ENCODE measurements around the gene CCDC120.

CCDC120 gene

DNA sequence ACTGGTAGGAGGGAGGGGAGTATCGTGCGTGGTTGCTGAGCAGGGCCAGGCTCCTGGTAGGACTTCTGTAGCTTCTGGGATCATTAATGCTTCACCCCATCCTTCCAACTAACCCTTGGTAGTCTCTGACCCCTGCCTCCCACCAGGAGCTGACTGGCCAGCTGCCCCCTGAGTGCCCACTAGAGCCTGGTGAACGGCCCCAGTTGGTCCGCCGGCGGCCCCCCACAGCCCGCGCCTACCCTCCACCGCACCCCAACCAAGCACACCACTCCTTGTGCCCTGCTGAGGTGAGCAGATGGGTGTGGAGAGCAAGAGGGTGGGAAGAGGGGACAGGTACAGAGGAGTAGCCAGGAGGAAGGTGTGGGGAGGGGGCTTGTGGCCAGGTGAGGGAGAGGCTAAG, 4.9 kb downstream of the CCDC120 start:
- TF ChIP-seq POLR2AphosphoS5 (IDR thresholded peaks at IDR 0.05; ENCODE audit: low read depth, low read length): no peak
- TF ChIP-seq FOXP2 (optimal IDR thresholded peaks at IDR 0.05; ENCODE audit: borderline replicate concordance, extremely low read depth, extremely low read length, insufficient read depth): no peak
- TF ChIP-seq SIN3A (IDR thresholded peaks at IDR 0.05; ENCODE audit: borderline replicate concordance, insufficient read depth, low read length): no peak
- TF ChIP-seq TAF1 (IDR thresholded peaks at IDR 0.05; ENCODE audit: borderline replicate concordance, insufficient read depth, low read length): no peak

DNA sequence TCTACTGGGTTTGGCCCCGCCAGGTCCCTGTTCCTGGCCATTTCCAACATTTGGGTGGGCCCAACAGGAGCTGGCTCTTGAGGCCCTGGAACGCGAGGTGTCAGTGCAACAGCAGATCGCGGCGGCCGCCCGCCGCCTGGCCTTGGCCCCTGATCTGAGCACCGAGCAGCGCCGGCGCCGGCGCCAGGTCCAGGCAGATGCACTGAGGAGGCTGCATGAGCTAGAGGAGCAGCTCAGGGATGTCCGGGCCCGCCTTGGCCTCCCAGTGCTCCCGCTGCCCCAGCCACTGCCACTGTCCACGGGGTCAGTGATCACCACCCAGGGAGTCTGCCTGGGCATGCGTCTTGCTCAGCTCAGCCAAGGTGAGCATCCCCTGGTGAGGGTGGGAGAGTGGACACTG, 5.5 kb downstream of the CCDC120 start:
- TF ChIP-seq FOXP2 (optimal IDR thresholded peaks at IDR 0.05; ENCODE audit: borderline replicate concordance, extremely low read depth, extremely low read length, insufficient read depth): no peak
- TF ChIP-seq, protein P1, sequence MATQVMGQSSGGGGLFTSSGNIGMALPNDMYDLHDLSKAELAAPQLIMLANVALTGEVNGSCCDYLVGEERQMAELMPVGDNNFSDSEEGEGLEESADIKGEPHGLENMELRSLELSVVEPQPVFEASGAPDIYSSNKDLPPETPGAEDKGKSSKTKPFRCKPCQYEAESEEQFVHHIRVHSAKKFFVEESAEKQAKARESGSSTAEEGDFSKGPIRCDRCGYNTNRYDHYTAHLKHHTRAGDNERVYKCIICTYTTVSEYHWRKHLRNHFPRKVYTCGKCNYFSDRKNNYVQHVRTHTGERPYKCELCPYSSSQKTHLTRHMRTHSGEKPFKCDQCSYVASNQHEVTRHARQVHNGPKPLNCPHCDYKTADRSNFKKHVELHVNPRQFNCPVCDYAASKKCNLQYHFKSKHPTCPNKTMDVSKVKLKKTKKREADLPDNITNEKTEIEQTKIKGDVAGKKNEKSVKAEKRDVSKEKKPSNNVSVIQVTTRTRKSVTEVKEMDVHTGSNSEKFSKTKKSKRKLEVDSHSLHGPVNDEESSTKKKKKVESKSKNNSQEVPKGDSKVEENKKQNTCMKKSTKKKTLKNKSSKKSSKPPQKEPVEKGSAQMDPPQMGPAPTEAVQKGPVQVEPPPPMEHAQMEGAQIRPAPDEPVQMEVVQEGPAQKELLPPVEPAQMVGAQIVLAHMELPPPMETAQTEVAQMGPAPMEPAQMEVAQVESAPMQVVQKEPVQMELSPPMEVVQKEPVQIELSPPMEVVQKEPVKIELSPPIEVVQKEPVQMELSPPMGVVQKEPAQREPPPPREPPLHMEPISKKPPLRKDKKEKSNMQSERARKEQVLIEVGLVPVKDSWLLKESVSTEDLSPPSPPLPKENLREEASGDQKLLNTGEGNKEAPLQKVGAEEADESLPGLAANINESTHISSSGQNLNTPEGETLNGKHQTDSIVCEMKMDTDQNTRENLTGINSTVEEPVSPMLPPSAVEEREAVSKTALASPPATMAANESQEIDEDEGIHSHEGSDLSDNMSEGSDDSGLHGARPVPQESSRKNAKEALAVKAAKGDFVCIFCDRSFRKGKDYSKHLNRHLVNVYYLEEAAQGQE (IDR thresholded peaks at IDR 0.05; ENCODE audit: insufficient read depth in 1 of 2, low read depth in 2 of 2, low read length in 2 of 2): no peak
- TF ChIP-seq TAF1 (IDR thresholded peaks at IDR 0.05; ENCODE audit: borderline replicate concordance, insufficient read depth, low read length): no peak
- TF ChIP-seq POLR2AphosphoS5 (IDR thresholded peaks at IDR 0.05; ENCODE audit: low read depth, low read length): no peak
- no peak for TF ChIP-seq SIN3A (IDR thresholded peaks at IDR 0.05; ENCODE audit: borderline replicate concordance, insufficient read depth, low read length)

DNA sequence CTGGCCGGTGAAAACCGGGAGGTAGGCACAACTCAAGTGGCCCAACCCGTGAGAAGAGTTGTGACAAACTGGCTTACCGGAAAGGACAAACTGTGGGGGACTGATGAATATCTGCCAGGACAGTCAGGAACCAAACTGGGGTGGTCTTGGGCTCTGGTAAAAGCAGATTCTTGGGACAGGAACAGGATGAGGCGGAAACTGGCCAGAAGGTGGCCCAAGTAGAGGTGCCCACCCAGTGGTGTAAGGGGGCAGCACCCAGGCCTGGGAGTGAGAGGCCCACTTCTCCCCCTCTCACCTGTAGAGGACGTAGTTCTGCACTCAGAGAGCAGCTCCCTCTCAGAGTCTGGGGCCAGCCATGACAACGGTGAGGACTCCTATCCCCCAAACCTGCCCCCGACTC, 5.9 kb downstream of the CCDC120 start:
- TF ChIP-seq TAF1 (IDR thresholded peaks at IDR 0.05; ENCODE audit: borderline replicate concordance, insufficient read depth, low read length) (no peak), POLR2AphosphoS5 (IDR thresholded peaks at IDR 0.05; ENCODE audit: low read depth, low read length) (no peak), FOXP2 (optimal IDR thresholded peaks at IDR 0.05; ENCODE audit: borderline replicate concordance, extremely low read depth, extremely low read length, insufficient read depth) (no peak), SIN3A (IDR thresholded peaks at IDR 0.05; ENCODE audit: borderline replicate concordance, insufficient read depth, low read length) (no peak)
- TF ChIP-seq, protein P1 (IDR thresholded peaks at IDR 0.05; ENCODE audit: insufficient read depth in 1 of 2, low read depth in 2 of 2, low read length in 2 of 2): no peak

DNA sequence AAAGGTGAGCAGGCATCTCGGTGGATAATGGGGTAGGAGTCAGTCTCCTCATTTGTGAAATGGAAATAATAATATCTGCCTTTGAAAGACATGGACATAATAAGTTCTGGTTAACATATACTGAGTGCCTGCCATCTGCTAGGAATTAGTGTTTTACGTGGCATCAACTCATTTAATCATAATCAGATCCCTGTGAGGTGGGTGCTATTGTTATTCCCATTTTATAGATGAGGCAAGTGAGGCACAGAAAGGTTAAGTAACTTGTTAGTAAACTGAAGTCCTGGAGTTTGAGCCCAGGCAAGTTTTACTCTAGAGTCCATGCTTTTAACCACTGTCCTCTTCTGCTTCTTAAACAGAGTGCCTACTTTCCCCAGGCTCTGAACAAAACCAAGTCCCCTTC, 7.5 kb downstream of the CCDC120 start:
- TF ChIP-seq FOXP2 (optimal IDR thresholded peaks at IDR 0.05; ENCODE audit: borderline replicate concordance, extremely low read depth, extremely low read length, insufficient read depth) (no peak), POLR2AphosphoS5 (IDR thresholded peaks at IDR 0.05; ENCODE audit: low read depth, low read length) (no peak), SIN3A (IDR thresholded peaks at IDR 0.05; ENCODE audit: borderline replicate concordance, insufficient read depth, low read length) (no peak), TAF1 (IDR thresholded peaks at IDR 0.05; ENCODE audit: borderline replicate concordance, insufficient read depth, low read length) (no peak)
- TF ChIP-seq, protein P1 (IDR thresholded peaks at IDR 0.05; ENCODE audit: insufficient read depth in 1 of 2, low read depth in 2 of 2, low read length in 2 of 2): no peak

DNA sequence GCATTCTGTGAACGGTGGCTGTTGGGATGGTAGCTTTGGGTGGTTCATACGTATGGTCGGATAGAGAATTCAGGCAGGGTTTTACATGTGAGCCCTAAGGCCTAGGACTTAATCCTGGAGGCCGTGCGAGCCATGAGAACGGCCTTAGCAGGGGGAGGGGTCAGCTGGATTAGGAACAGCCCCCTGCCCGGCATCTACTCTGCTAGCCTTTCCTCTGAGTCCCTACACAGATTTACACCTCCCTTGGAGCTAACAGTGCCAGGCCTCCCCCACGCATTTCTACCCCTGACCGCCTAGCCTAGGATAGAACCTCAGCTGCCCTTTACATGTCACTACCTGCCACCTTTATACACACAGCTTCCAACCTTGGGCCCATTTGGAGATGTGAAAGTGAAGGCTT, 7.9 kb downstream of the CCDC120 start:
- no peak for TF ChIP-seq TAF1 (IDR thresholded peaks at IDR 0.05; ENCODE audit: borderline replicate concordance, insufficient read depth, low read length)
- TF ChIP-seq SIN3A (IDR thresholded peaks at IDR 0.05; ENCODE audit: borderline replicate concordance, insufficient read depth, low read length): no peak
- TF ChIP-seq FOXP2 (optimal IDR thresholded peaks at IDR 0.05; ENCODE audit: borderline replicate concordance, extremely low read depth, extremely low read length, insufficient read depth): no peak
- no peak for TF ChIP-seq POLR2AphosphoS5 (IDR thresholded peaks at IDR 0.05; ENCODE audit: low read depth, low read length)
- TF ChIP-seq, protein P1 (IDR thresholded peaks at IDR 0.05; ENCODE audit: insufficient read depth in 1 of 2, low read depth in 2 of 2, low read length in 2 of 2): no peak
